ENCODE results near the gene UQCC5. TPM values are rescaled to one million over a fixed set of nuclear protein-coding genes. Genes with fewer than 3 reads are reported as not detected.

The UQCC5 gene
- total RNA-seq, 4 donors from 2014 or later = 1.3 to 60.6 (median 7.0) TPM

DNA sequence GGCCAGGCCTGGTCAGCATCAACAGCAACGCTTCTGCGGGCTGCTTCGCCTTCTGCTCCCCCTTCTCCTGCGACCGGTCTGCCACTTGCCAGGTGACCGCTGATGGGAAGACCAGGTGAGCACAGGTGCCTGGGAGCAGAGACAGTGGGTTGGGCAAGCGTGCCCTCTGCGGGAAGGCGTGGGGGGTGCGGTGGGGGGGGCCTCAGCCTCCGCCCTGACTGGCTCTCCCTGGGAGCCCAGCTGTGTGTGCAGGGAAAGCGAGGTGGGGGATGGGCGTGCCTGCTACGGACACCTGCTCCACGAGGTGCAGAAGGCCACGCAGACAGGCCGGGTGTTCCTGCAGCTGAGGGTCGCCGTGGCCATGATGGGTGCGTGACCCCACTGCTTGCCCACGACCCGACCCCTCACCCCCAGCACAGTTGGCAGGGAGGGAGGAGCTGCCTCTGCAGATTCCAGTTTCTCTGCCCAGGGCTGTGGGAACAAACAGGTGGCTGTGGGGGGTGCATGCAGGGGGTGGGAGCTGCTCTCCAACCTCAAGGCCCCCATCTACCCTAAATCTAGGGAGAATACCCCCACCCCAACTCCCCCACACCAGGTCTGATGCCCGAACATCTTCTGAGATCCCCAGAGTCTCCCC, 32.5 kb upstream of the UQCC5 start:
- no peaks in the 10 kb centered on the region for H3K9me3 ChIP-seq
- intact Hi-C loops (cut with DNase I) = no loop called here

DNA sequence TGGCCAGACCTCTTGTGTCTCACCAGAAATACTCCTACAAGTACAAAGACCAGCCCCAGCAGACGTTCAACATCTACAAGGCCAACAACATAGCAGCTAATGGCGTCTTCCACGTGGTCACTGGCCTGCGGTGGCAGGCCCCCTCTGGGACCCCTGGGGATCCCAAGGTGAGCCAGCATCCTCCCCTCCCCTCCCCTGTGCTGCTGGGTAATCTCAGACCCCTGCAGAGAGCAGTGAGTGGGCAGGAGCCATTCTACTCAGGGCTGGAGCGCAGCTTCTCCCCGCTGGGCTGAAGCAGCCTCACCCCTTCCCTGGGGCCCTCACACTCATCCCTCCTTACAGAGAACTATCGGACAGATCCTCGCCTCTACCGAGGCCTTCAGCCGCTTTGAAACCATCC, 31.4 kb upstream of the UQCC5 start:
- Histone ChIP-seq H3K27ac (replicated peaks in 1 of 4) (no peak overlapping the region), H3K27me3 (no peaks in the 10 kb centered on the region), H3K4me3 (no peak overlapping the region), H3K36me3 (peaks cover 0 to 31% (median 20%) of the 10 kb centered on the region in 4 donors), H3K4me1 (no peaks in the 10 kb centered on the region), H3K9me3 (no peaks in the 10 kb centered on the region)
- WGBS = 90% methylated on average over 5 of the region's 10 CpGs
- intact Hi-C loops (cut with DNase I) = no loop called here
- no peak for TF ChIP-seq POLR2AphosphoS5 (IDR thresholded peaks at IDR 0.05)
- TF ChIP-seq, protein P1, sequence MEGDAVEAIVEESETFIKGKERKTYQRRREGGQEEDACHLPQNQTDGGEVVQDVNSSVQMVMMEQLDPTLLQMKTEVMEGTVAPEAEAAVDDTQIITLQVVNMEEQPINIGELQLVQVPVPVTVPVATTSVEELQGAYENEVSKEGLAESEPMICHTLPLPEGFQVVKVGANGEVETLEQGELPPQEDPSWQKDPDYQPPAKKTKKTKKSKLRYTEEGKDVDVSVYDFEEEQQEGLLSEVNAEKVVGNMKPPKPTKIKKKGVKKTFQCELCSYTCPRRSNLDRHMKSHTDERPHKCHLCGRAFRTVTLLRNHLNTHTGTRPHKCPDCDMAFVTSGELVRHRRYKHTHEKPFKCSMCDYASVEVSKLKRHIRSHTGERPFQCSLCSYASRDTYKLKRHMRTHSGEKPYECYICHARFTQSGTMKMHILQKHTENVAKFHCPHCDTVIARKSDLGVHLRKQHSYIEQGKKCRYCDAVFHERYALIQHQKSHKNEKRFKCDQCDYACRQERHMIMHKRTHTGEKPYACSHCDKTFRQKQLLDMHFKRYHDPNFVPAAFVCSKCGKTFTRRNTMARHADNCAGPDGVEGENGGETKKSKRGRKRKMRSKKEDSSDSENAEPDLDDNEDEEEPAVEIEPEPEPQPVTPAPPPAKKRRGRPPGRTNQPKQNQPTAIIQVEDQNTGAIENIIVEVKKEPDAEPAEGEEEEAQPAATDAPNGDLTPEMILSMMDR (IDR thresholded peaks at IDR 0.05) = no peak
- no peak for TF ChIP-seq EP300 (IDR thresholded peaks at IDR 0.05)
- no peak for TF ChIP-seq POLR2A (IDR thresholded peaks at IDR 0.05; ENCODE audit: low read depth)
- no peak for DNase-seq (ENCODE audit: extremely low spot score)

More for the DNA sequence above, 32.5 kb upstream of the UQCC5 start:
- H3K27me3 ChIP-seq = no peaks in the 10 kb centered on the region
- DNase-seq (ENCODE audit: extremely low spot score) = no peak
- WGBS = 74% methylated on average over 21 of the region's 23 CpGs
- peaks cover 0 to 27% (median 13%) of the 10 kb centered on the region in 4 donors for H3K36me3 ChIP-seq
- no peak overlapping the region for H3K27ac ChIP-seq (replicated peaks in 1 of 4)
- peaks cover 0 to 2% (median 0%) of the 10 kb centered on the region in 4 donors for H3K4me1 ChIP-seq
- TF ChIP-seq EP300 (IDR thresholded peaks at IDR 0.05) = no peak
- TF ChIP-seq, protein P1 (IDR thresholded peaks at IDR 0.05) = no peak
- no peak for TF ChIP-seq POLR2AphosphoS5 (IDR thresholded peaks at IDR 0.05)
- H3K4me3 ChIP-seq = no peak overlapping the region

- Histone ChIP-seq H3K27ac (replicated peaks in 1 of 4) (no peak overlapping the region), H3K36me3 (peaks cover 0 to 33% (median 23%) of the 10 kb centered on the region in 4 donors), H3K4me3 (no peak overlapping the region), H3K9me3 (no peaks in the 10 kb centered on the region), H3K27me3 (no peaks in the 10 kb centered on the region), H3K4me1 (no peaks in the 10 kb centered on the region)
- WGBS = 85% methylated on average over 13 of the region's 27 CpGs
- intact Hi-C loops (cut with DNase I) = no loop called here
- TF ChIP-seq EP300 (IDR thresholded peaks at IDR 0.05) (no peak), POLR2AphosphoS5 (IDR thresholded peaks at IDR 0.05) (no peak), POLR2A (IDR thresholded peaks at IDR 0.05; ENCODE audit: low read depth) (no peak)
- TF ChIP-seq, protein P1 (IDR thresholded peaks at IDR 0.05) = no peak
- DNase-seq (ENCODE audit: extremely low spot score) = no peak
Measured at GRCh38 chr3:52506266-52506966, 30.0 kb upstream of the UQCC5 start.

- TF ChIP-seq POLR2A (IDR thresholded peaks at IDR 0.05; ENCODE audit: low read depth) (no peak), POLR2AphosphoS5 (IDR thresholded peaks at IDR 0.05) (no peak), EP300 (IDR thresholded peaks at IDR 0.05) (no peak)
- TF ChIP-seq, protein P1 (IDR thresholded peaks at IDR 0.05) = no peak
- WGBS = 74% methylated on average over 5 of the region's 5 CpGs
- no peak for DNase-seq (ENCODE audit: extremely low spot score)
- peaks cover 0 to 35% (median 22%) of the 10 kb centered on the region in 4 donors for H3K36me3 ChIP-seq
- intact Hi-C loops (cut with DNase I) = no loop called here
- no peak overlapping the region for H3K27ac ChIP-seq (replicated peaks in 1 of 4)
- H3K4me3 ChIP-seq = no peak overlapping the region
- no peaks in the 10 kb centered on the region for H3K9me3 ChIP-seq
- no peaks in the 10 kb centered on the region for H3K4me1 ChIP-seq
- no peaks in the 10 kb centered on the region for H3K27me3 ChIP-seq
Measured at GRCh38 chr3:52507359-52507758, 29.0 kb upstream of the UQCC5 start.

All from esophagus muscularis mucosa (tissue), 4 donors.